WERI-Rb-1 (cell line): Measurements from ENCODE around the gene SLIT3.
A peak's percentile ranks its signal among the peaks of the same experiment; 100 is the strongest.

Experiments used
- DNase-seq: peaks from one replicate; pipeline ENCODE4 v3.0.0-alpha.2; 2020
- H3K27ac ChIP-seq: fragments of 250-450 bp; sonication (Bioruptor Pico); 2 replicates; pipeline ENCODE4 v1.5.1; 2020; ENCODE audit warnings: mild to moderate bottlenecking, moderate library complexity
- H3K27me3 ChIP-seq: fragments of 250-450 bp; sonication (Bioruptor Pico); 2 replicates; pipeline ENCODE4 v1.5.1; 2021; ENCODE audit warnings: mild to moderate bottlenecking, low read depth, moderate library complexity; ENCODE audit not compliant: insufficient read depth, severe bottlenecking
- H3K36me3 ChIP-seq: fragments of 250-450 bp; sonication (Bioruptor Pico); 2 replicates; pipeline ENCODE4 v1.5.1; 2020; ENCODE audit warnings: mild to moderate bottlenecking, moderate library complexity
- H3K4me3 ChIP-seq: 2 replicates; pipeline ENCODE4 v1.5.1; 2011; ENCODE audit warnings: low read depth, mild to moderate bottlenecking, control low read depth, low read length
- H3K9me3 ChIP-seq: fragments of 250-450 bp; sonication (Bioruptor Pico); 2 replicates; pipeline ENCODE4 v1.5.1; 2021; ENCODE audit warnings: mild to moderate bottlenecking, moderate library complexity; ENCODE audit not compliant: severe bottlenecking
- TF ChIP-seq, protein P1 (sequence below): IDR thresholded peaks from 2 replicates; pipeline ENCODE4 v1.5.1; 2011; ENCODE audit warnings: low read depth, mild to moderate bottlenecking, control low read depth, inconsistent platforms, low read length

Gene SLIT3

DNA sequence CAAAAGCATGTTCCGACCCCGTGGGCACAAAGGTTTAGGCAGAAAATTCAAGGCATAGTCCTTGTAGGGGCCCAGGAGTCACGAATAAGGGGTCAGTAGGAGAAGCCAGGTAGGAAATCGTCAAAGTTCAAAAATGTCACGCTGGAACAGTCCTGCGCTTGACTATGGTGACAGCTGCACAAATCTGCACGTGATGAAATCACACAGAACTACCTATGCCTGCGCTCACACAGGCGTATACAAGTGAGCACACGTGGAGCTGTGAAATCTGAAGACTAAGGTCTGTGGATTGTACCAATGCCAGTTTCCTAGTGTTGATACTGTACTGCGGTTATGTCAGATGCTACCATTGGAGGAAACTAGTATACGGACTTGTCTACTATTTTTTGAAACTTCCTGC, 418.7 kb downstream of the SLIT3 start:
- Histone ChIP-seq H3K27ac (no peak overlapping the region), H3K36me3 (no peaks in the 10 kb centered on the region), H3K27me3 (peaks cover 81% of the 10 kb centered on the region), H3K9me3 (no peaks in the 10 kb centered on the region), H3K4me3 (no peak overlapping the region)
- TF ChIP-seq, protein P1, sequence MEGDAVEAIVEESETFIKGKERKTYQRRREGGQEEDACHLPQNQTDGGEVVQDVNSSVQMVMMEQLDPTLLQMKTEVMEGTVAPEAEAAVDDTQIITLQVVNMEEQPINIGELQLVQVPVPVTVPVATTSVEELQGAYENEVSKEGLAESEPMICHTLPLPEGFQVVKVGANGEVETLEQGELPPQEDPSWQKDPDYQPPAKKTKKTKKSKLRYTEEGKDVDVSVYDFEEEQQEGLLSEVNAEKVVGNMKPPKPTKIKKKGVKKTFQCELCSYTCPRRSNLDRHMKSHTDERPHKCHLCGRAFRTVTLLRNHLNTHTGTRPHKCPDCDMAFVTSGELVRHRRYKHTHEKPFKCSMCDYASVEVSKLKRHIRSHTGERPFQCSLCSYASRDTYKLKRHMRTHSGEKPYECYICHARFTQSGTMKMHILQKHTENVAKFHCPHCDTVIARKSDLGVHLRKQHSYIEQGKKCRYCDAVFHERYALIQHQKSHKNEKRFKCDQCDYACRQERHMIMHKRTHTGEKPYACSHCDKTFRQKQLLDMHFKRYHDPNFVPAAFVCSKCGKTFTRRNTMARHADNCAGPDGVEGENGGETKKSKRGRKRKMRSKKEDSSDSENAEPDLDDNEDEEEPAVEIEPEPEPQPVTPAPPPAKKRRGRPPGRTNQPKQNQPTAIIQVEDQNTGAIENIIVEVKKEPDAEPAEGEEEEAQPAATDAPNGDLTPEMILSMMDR = no peak
- no peak for DNase-seq

DNA sequence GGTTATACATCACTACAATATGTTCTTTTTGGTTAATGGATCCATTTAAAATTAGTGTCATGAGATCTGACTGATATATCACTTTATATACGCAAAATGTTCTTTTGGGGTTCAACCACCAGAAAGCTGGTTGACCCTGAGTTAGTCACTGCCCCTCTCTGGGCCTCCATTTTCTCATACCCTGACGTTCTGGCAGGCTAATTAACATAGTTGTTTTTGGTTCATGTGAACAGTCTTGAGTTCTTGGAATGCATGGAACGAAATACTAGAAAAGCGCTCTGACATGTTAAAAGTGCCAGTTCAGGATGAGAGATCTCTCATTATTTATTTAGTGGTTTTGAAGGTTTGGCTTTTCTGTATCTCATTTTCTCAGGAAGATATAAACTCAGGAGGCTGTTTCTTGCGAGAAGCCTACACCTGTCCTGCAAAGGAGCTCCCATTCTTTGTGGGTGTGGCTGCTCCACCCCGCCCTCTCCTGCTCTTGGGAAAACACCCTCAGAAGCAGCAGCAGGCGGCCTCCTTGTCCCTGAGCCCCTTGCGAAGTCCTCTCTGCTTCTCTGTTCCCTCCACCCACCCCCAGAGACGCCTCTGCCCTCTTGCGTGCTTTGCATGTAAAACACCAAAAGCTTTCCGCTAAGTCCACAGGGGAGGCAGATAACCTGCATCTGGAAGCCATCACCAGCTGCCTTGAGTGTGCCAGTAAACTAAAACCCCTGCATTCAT, 419.4 kb downstream of the SLIT3 start:
- DNase-seq = peak; percentile 39
- Histone ChIP-seq H3K36me3 (no peaks in the 10 kb centered on the region), H3K27ac (no peak overlapping the region), H3K9me3 (no peaks in the 10 kb centered on the region), H3K4me3 (no peak overlapping the region), H3K27me3 (peaks cover 87% of the 10 kb centered on the region)
- TF ChIP-seq, protein P1 = 0 out of 2 replicates have a peak, but pooled peaks have one; percentile 10

DNA sequence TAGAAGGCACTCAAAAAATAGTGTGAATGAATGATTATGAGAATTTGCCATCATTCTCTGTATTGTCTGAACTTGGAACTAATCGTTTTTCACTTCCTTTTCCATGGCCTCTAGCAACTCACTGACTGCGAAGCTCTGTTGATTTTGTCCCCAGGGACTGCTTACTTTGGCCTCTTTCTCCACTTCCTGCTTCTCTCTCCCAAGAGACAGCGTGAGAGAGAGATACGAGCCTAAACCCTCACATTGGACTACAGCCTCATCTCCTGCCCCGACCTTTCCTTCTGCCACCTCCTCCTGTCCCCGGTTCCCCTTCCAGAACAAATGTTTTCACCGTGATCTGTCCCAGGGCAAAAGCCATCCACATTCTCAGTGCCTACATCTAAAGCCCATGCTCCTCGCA, 421.0 kb downstream of the SLIT3 start:
- Histone ChIP-seq H3K27me3 (peaks cover 87% of the 10 kb centered on the region), H3K27ac (no peak overlapping the region), H3K9me3 (no peaks in the 10 kb centered on the region), H3K36me3 (no peaks in the 10 kb centered on the region), H3K4me3 (no peak overlapping the region)
- no peak for DNase-seq
- TF ChIP-seq, protein P1 = no peak

DNA sequence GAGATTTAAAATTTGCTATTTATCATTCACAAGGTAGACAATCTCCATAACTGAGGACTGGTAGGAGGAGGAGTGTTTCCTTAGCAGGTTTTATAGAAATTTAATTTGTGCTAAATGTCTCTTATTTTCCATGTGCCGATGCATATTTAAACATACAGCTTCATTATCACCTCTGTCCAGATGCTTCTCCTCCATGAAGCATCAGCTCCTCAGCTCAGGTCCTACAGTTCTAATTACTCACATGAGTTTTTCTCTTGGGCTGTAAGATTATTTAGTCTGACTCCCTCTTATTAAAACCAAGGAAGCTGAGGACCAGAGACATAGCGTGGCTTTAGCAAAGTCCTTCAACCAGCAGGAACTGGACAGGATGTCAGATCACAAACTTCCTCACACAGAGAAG, 421.6 kb downstream of the SLIT3 start:
- H3K27ac ChIP-seq = no peak overlapping the region
- no peak for DNase-seq
- H3K27me3 ChIP-seq = peaks cover 89% of the 10 kb centered on the region
- no peak overlapping the region for H3K4me3 ChIP-seq
- no peaks in the 10 kb centered on the region for H3K36me3 ChIP-seq
- no peaks in the 10 kb centered on the region for H3K9me3 ChIP-seq
- TF ChIP-seq, protein P1 = no peak

DNA sequence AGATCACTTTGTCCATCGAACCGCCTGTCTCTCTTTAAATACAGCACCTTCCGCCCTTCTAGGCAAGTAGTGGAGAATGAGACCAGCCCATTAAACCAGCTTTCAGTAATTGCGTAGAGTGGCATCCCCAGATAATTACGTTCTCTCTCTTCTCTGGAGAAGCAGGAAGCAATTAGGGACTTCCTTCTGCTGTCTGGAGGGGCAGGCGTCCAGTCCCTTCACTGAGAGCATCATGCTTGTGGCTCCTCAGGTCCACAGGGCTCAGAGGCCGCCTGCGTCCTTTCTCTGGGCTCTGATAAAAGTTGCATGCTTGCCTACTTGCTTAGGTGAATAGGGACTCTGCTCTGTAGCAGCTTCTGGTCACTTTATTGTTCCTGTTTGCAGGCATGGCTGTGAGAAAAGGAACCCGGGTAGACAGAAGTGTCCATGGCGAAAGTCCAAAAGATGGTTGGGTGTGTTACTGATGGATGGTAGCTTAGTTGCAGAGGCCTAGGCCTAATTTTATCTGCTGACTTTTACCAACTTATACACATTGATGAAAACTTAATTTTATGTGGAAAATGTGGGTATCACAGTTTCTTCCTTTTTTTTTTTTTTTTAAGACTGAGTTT, 422.7 kb downstream of the SLIT3 start:
- no peak for DNase-seq
- TF ChIP-seq, protein P1 = no peak
- H3K4me3 ChIP-seq = no peak overlapping the region
- H3K36me3 ChIP-seq = no peaks in the 10 kb centered on the region
- no peak overlapping the region for H3K27ac ChIP-seq
- H3K9me3 ChIP-seq = no peaks in the 10 kb centered on the region
- peaks cover 96% of the 10 kb centered on the region for H3K27me3 ChIP-seq
